Pancreas (tissue), 10 donors: ENCODE measurements around the gene GPR65. TPM values are rescaled to one million over a fixed set of nuclear protein-coding genes. Genes with fewer than 3 reads are reported as not detected.

Source experiments
- ATAC-seq, 4 donors: fragments of 200-7000 bp; cut with Tn5 transposase; one replicate each; pipeline versions ENCODE4 v1.8.0 to v1.9.1; 2020; ENCODE audit warnings: mild to moderate bottlenecking in 4 of 4, moderate library complexity in 4 of 4
- DNase-seq, 6 donors: peaks; one replicate each; pipeline ENCODE4 v3.0.0-alpha.2; 2020
- FAIRE-seq: peaks from 2 replicates; lab custom pipeline; 2012; peaks lifted over from hg19 to GRCh38; lab: Jason Lieb, UNC
- H3K27ac ChIP-seq, 4 donors: fragments of 200-600 bp; sonication (generic); 1 replicate in 3 of 4; 2 replicates in 1 of 4; pipeline versions ENCODE4 v1.5.0 to v1.8.0; 2020
- H3K27me3 ChIP-seq, 4 donors: fragments of 200-600 bp; one replicate each; pipeline ENCODE4 v1.8.0; 2021
- H3K36me3 ChIP-seq, 3 donors: fragments of 200-600 bp; sonication (generic) in 1 of 3; one replicate each; pipeline versions ENCODE4 v1.5.0 to v1.8.0; 2020 to 2021
- H3K4me1 ChIP-seq, 3 donors: fragments of 200-600 bp; one replicate each; pipeline ENCODE4 v1.8.0; 2021
- H3K4me3 ChIP-seq, 4 donors: fragments of 200-600 bp; sonication (generic) in 2 of 4; one replicate each; pipeline versions ENCODE4 v1.5.0 to v1.8.0; 2020 to 2021
- H3K9me3 ChIP-seq, 4 donors: fragments of 200-600 bp; one replicate each; pipeline ENCODE4 v1.8.0; 2021
- WGBS, 2 donors: extraction: QIAGEN DNeasy Blood & Tissue Kit; methylation state at CpG; one replicate each; pipeline ENCODE4 v1.1.7; 2013; 5-methylcytosine and 5-hydroxymethylcytosine counted together
- intact Hi-C, 3 donors: fragments of 100-400 bp; cut with DNase I; formaldehyde crosslinking; loops; one replicate each; pipeline versions ENCODE4 v1.11.1 to v1.14.2; 2022
- polyA plus RNA-seq, 2 donors: library from polyadenylated mRNA; stranded (reverse); fragments of 200-250 nt; gene quantifications; one replicate each; pipeline ENCODE4 v1.2.3, GENCODE V29; 2013
- total RNA-seq, 6 donors: library from RNA; stranded (reverse); fragmentation: NEBNext Ultra II Directional in 4 of 6; extraction: Animal tissue kit (Norgen Biotek cat#: 25700) in 4 of 6; gene quantifications; one replicate each; pipeline versions ENCODE4 v1.2.1 to v1.2.4, GENCODE V29; 2021 to 2023
- TF ChIP-seq, protein P1 (sequence below), 4 donors: fragments of 200-600 bp; sonication (generic) in 3 of 4; IDR thresholded peaks; one replicate each; pipeline versions ENCODE4 v1.5.0 to v1.8.0; 2021; ENCODE audit warnings: antibody characterized with exemption in 4 of 4
- donor health status: healthy with polysubstance abuse.
- donor health status: DM: no; HTN: no; CAD: no; lungs with moderate emphysema.
- donor health status: DM: no; HTN: no; CAD: no.
- donor health status: control.
- donor health status: control.
- donor health status: Bipolar disorder and iron deficiency.
- donor health status: DM: yes; HTN: yes; CAD: no.
- donor health status: DM: no; HTN: no; CAD: no.
- donor health status: DM: no; HTN: no; CAD: no.
- donor health status: DM: yes; HTN: yes; CAD: no.

Gene GPR65
- total and polyA plus RNA-seq, 8 donors = 0.14 to 1.7 (median 0.22) TPM

DNA sequence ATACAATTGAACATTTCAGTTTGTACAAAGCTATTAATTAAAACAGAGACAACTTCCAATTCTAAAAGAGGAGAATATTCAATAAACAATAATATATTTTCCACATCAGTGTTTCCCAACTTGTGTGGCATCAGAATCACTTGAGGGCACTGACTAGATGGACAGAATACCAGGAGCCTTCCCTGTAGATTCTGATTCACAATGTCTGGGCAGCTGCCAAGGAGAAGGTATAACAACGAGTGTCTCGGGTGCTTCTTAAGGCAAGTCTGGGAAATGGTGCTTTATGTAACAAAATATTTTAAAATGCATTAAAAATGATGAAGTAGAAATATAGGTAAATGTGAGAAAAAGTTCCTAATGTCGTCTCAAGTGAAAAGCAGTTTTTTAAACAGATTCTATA is 38.1 kb upstream of the GPR65 start:
- Histone ChIP-seq H3K4me3 (no peak overlapping the region), H3K9me3 (no peaks in the 10 kb centered on the region), H3K27me3 (no peaks in the 10 kb centered on the region), H3K27ac (no peak overlapping the region), H3K36me3 (peaks cover 0 to 4% (median 0%) of the 10 kb centered on the region in 3 donors), H3K4me1 (no peaks in the 10 kb centered on the region)
- FAIRE-seq = no peak
- no peak for ATAC-seq
- no peak for DNase-seq
- 89 to 91% methylated on average over 3 of the region's 3 CpGs for WGBS, 2 donors
- intact Hi-C loops = no loop called here
- TF ChIP-seq, protein P1, sequence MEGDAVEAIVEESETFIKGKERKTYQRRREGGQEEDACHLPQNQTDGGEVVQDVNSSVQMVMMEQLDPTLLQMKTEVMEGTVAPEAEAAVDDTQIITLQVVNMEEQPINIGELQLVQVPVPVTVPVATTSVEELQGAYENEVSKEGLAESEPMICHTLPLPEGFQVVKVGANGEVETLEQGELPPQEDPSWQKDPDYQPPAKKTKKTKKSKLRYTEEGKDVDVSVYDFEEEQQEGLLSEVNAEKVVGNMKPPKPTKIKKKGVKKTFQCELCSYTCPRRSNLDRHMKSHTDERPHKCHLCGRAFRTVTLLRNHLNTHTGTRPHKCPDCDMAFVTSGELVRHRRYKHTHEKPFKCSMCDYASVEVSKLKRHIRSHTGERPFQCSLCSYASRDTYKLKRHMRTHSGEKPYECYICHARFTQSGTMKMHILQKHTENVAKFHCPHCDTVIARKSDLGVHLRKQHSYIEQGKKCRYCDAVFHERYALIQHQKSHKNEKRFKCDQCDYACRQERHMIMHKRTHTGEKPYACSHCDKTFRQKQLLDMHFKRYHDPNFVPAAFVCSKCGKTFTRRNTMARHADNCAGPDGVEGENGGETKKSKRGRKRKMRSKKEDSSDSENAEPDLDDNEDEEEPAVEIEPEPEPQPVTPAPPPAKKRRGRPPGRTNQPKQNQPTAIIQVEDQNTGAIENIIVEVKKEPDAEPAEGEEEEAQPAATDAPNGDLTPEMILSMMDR (IDR thresholded peaks at IDR 0.05) = no peak

DNA sequence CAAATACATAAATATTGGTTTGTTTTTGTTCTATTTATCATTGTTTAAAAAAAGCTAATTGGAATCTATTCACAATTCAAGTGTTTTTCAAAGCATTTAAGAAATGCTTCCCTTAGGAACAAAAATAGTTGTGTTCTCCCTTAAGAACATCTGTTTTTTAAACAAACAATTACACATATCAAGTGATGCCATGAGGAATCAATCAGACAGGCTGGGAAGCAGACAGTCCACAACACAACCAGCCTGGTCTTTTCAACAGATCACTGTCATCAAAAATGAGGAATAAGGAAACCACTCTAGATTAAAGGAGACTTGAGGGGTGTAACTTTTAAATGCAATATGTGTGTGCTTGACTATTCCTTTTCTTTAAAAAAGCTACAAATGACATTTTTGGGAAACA is 37.4 kb upstream of the GPR65 start:
- DNase-seq = no peak
- no peaks in the 10 kb centered on the region for H3K9me3 ChIP-seq
- H3K4me1 ChIP-seq = no peaks in the 10 kb centered on the region
- intact Hi-C loops = no loop called here
- TF ChIP-seq, protein P1 (IDR thresholded peaks at IDR 0.05) = no peak
- H3K27me3 ChIP-seq = no peaks in the 10 kb centered on the region
- no peak for FAIRE-seq
- no peak overlapping the region for H3K4me3 ChIP-seq
- ATAC-seq = no peak
- no peaks in the 10 kb centered on the region for H3K36me3 ChIP-seq
- no peak overlapping the region for H3K27ac ChIP-seq

DNA sequence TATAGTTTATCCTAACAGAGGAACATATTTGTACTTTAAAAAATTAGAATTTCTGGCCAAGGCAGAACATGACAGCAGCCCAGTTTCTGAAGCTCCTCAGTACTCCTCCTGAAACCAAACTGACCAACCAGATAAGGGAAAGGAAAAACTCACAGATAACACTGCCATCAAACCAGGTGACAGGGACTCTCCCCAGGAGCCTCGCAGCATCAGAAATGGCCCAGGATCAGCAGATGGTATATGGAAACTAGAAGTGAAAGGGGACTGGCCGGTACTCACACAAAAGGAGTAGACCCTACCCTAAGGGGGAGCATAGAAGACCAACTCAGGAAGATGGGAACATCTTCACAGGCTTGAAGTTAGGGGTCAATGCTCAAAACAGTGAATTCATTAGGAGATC is 33.9 kb upstream of the GPR65 start:
- DNase-seq (no peak), ATAC-seq (no peak), FAIRE-seq (no peak)
- Histone ChIP-seq H3K4me3 (no peak overlapping the region), H3K27me3 (no peaks in the 10 kb centered on the region), H3K36me3 (no peaks in the 10 kb centered on the region), H3K4me1 (no peaks in the 10 kb centered on the region), H3K9me3 (no peaks in the 10 kb centered on the region), H3K27ac (no peak overlapping the region)
- WGBS, 2 donors = 91 to 94% methylated on average over 2 of the region's 2 CpGs
- intact Hi-C loops = no loop called here
- TF ChIP-seq, protein P1 (IDR thresholded peaks at IDR 0.05) = no peak

DNA sequence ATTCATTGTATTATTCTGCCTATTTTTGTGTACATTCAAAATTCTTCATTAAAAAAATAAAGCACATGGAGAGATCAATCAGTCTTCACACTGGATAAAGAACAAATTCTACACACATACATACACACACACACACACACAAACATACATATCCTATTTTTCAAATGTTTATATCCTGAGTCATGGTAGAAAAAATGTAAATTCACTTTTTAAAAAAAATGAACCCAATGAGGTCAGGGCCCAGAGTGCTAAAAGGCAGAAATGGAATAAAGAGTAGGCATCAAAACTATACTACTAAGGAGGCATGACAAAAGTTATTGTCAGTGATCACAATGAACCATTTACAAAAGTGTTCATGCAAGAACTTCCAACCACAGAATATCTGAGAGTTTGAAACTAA is 29.3 kb upstream of the GPR65 start:
- no peak for ATAC-seq
- H3K27ac ChIP-seq = no peak overlapping the region
- no peak for FAIRE-seq
- no peaks in the 10 kb centered on the region for H3K9me3 ChIP-seq
- no peak overlapping the region for H3K4me3 ChIP-seq
- TF ChIP-seq, protein P1 (IDR thresholded peaks at IDR 0.05) = no peak
- no peak for DNase-seq
- no peaks in the 10 kb centered on the region for H3K4me1 ChIP-seq
- no peaks in the 10 kb centered on the region for H3K27me3 ChIP-seq
- H3K36me3 ChIP-seq = no peaks in the 10 kb centered on the region
- intact Hi-C loops = no loop called here

DNA sequence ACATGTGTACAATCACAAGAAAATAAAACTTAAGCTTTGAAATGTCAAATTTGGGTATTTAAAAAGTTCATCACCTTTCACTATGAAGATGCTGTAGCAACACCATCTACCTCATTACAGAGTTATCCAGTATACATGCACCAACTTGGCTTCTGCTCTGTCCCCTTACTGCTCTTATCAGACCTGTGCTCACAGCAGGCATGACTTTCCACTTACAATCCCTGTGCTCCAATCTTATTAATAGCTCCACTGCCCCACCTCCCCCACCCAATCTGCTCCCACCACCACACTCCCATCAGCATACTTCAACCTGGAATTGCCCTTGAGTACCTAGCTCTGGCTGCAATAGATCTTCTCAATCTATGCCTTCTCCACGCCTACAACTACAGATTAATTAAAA is 25.2 kb upstream of the GPR65 start:
- H3K4me3 ChIP-seq = no peak overlapping the region
- H3K27me3 ChIP-seq = no peaks in the 10 kb centered on the region
- no peaks in the 10 kb centered on the region for H3K36me3 ChIP-seq
- no peak overlapping the region for H3K27ac ChIP-seq
- intact Hi-C loops = no loop called here
- DNase-seq (no peak), ATAC-seq (no peak), FAIRE-seq (no peak)
- no peaks in the 10 kb centered on the region for H3K9me3 ChIP-seq
- H3K4me1 ChIP-seq = no peaks in the 10 kb centered on the region
- WGBS, 2 donors = 92 to 95% methylated on average over 1 of the region's 1 CpG
- TF ChIP-seq, protein P1 (IDR thresholded peaks at IDR 0.05) = no peak
